ENCODE measurements around the gene TMED6.

DNA sequence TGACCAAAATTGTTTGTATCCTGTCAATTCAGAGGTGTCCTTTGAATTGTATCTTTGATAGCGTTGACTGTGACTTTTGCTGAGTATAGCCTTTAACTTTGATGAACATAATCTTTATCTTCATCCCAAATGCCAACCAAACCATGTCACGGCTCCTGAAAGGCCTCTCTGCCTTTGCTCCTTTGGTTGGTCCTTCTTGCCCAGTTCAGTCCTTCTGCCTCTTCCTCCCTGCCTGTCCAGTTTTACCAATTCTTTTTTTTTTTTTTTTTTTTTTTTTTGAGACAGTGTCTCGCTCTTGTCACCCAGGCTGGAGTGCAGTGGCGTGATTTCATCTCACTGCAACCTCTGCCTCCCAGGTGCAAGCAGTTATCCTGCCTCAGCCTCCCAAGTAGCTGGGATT, 53.3 kb downstream of the TMED6 start:
- TF ChIP-seq POLR2A (IDR thresholded peaks at IDR 0.05): no peak
- TF ChIP-seq, protein P1, sequence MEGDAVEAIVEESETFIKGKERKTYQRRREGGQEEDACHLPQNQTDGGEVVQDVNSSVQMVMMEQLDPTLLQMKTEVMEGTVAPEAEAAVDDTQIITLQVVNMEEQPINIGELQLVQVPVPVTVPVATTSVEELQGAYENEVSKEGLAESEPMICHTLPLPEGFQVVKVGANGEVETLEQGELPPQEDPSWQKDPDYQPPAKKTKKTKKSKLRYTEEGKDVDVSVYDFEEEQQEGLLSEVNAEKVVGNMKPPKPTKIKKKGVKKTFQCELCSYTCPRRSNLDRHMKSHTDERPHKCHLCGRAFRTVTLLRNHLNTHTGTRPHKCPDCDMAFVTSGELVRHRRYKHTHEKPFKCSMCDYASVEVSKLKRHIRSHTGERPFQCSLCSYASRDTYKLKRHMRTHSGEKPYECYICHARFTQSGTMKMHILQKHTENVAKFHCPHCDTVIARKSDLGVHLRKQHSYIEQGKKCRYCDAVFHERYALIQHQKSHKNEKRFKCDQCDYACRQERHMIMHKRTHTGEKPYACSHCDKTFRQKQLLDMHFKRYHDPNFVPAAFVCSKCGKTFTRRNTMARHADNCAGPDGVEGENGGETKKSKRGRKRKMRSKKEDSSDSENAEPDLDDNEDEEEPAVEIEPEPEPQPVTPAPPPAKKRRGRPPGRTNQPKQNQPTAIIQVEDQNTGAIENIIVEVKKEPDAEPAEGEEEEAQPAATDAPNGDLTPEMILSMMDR (IDR thresholded peaks at IDR 0.05): no peak
